HFFc6 (cell line): ENCODE data around the gene ZNF689. TPM values are rescaled to one million over a fixed set of nuclear protein-coding genes. Genes with fewer than 3 reads are reported as not detected.

ENCODE experiments used
- DNase-seq: peaks from one replicate; pipeline ENCODE4 v3.0.0-alpha.2; 2018
- H3K27ac Mint-ChIP-seq: 2 replicates; pipeline ENCODE4 v1.8.0; 2020; ENCODE audit warnings: mild to moderate bottlenecking, mixed read lengths
- H3K27me3 Mint-ChIP-seq: 2 replicates; pipeline ENCODE4 v1.8.0; 2021; ENCODE audit warnings: mild to moderate bottlenecking, moderate library complexity, mixed read lengths; ENCODE audit not compliant: insufficient read depth
- H3K36me3 Mint-ChIP-seq: 2 replicates; pipeline ENCODE4 v1.8.0; 2021; ENCODE audit warnings: low read depth, mixed read lengths
- H3K4me1 Mint-ChIP-seq: 2 replicates; pipeline ENCODE4 v1.8.0; 2020; ENCODE audit warnings: low read depth, mixed read lengths
- H3K4me3 Mint-ChIP-seq: 2 replicates; pipeline ENCODE4 v1.8.0; 2020; ENCODE audit warnings: mild to moderate bottlenecking, moderate library complexity, mixed read lengths
- H3K9me3 Mint-ChIP-seq: 2 replicates; pipeline ENCODE4 v1.8.0; 2020; ENCODE audit warnings: mild to moderate bottlenecking, mixed read lengths
- total RNA-seq, 6 experiments: library from RNA; stranded (reverse); fragmentation: NEBNext Ultra II Directional; extraction: Animal tissue kit (Norgen Biotek cat#: 25700); gene quantifications; 2 replicates in 1 of 6; 3 replicates in 5 of 6; pipeline ENCODE4 v1.2.3, GENCODE V29; 2021
- TF ChIP-seq, protein P1 (sequence below): fragments of 200-600 bp; sonication (generic); IDR thresholded peaks from 2 replicates; pipeline ENCODE4 v1.5.0; 2021; ENCODE audit warnings: antibody characterized with exemption, mild to moderate bottlenecking

ZNF689 gene
- total RNA-seq, 6 experiments from 2014 or later: 6.9 to 8.7 (median 7.5) TPM

DNA sequence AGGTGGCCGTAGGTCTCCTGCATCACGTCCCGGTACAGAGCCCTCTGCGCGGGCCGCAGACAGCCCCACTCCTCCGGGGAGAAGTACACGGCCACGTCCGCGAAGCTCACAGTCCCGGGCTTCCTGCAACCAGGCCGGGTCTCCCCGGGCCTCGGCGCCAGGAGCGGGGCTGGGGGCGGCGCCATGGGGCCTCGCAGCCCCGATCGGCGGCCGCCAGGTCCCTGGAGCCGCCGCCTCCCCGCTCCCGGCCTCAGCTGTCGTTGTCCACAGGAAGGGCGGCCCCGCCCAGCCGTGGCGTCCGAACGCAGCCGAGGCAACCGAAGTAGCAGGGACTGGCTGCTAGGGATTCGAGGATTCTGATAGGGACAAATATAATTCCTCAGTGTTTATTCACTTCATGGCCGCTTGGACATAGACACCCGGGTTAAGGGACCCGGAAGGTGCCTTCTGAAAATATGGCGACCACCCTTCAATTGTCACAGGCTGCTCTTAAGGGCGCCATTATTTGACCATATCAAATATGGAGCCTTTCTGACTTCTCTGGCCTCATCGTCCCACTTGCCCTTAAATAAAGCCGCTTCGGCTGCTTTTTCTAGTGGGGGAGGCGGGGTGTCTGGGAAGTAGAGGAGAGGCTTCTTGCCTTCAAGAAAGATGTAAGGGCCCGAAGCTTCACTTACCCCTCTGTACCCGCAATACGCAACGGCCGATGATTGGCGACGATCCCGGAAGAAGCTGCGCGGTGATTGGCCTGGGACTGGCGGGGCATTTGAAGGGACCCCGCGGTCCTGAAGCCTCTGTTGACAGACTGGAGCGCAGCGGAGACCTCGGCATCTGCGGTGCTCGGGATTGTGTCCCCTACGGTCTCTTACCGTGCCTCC, 38.5 kb downstream of the ZNF689 start, which contains the start of gene ZNF688:
TSS of gene ZNF688 (minus strand) at position 270 of the 878 bp plus-strand sequence. CDS start at position 185, 85 bp downstream.
- Mint-ChIP-seq H3K27ac (peak within 1 kb of the TSS; percentile 95), H3K4me1 (peaks cover 19% of the 10 kb centered on the region), H3K9me3 (no peaks in the 10 kb centered on the region), H3K4me3 (peak within 1 kb of the TSS; percentile 98), H3K27me3 (peaks cover 1% of the 10 kb centered on the region), H3K36me3 (no peaks in the 10 kb centered on the region)
- peak; percentile 97 for DNase-seq
- TF ChIP-seq, protein P1, sequence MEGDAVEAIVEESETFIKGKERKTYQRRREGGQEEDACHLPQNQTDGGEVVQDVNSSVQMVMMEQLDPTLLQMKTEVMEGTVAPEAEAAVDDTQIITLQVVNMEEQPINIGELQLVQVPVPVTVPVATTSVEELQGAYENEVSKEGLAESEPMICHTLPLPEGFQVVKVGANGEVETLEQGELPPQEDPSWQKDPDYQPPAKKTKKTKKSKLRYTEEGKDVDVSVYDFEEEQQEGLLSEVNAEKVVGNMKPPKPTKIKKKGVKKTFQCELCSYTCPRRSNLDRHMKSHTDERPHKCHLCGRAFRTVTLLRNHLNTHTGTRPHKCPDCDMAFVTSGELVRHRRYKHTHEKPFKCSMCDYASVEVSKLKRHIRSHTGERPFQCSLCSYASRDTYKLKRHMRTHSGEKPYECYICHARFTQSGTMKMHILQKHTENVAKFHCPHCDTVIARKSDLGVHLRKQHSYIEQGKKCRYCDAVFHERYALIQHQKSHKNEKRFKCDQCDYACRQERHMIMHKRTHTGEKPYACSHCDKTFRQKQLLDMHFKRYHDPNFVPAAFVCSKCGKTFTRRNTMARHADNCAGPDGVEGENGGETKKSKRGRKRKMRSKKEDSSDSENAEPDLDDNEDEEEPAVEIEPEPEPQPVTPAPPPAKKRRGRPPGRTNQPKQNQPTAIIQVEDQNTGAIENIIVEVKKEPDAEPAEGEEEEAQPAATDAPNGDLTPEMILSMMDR: no peak

DNA sequence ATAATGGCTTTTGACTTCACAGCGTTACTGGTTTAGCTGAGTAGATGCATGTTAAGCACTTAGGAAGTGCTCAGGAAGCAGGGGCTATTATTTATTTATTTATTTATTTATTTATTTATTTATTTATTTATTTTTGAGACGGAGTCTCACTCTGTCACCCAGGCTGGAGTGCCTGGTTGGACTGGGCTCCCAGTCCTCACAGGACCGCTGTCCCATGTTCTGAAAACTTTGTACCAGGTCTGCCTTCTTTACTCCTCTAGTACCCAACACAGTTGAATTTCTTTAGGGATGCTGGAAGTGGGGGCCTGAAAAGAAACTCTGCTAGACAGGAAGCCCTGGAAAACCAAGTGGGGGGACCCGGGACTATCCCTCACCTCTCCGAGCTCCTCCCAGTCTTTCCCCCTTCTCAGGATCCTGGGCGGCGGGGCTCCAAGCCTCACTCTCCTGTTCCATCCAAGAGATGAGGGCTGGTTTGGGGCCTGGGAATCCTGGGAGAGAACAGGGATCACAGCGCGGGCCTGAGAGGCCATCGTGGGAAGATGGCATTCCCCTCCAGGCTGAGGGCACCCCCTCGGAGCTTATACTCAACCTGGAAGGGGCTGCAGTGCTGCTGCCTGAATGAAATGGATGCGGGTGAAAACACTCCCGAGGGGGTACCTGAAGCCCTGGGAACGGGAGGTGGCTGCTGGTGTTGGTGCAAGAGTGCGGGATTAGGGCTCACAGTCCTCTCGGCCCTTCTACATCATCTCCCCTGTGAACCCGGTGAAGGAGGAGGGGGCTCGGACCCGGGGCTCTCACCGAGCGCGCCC, 39.3 kb downstream of the ZNF689 start:
- peak overlapping the region; percentile 95 for H3K27ac Mint-ChIP-seq
- TF ChIP-seq, protein P1: no peak
- no peaks in the 10 kb centered on the region for H3K9me3 Mint-ChIP-seq
- peaks cover 1% of the 10 kb centered on the region for H3K27me3 Mint-ChIP-seq
- H3K4me1 Mint-ChIP-seq: peaks cover 19% of the 10 kb centered on the region
- H3K4me3 Mint-ChIP-seq: peak overlapping the region; percentile 92
- no peaks in the 10 kb centered on the region for H3K36me3 Mint-ChIP-seq
- DNase-seq: peak; percentile 29

DNA sequence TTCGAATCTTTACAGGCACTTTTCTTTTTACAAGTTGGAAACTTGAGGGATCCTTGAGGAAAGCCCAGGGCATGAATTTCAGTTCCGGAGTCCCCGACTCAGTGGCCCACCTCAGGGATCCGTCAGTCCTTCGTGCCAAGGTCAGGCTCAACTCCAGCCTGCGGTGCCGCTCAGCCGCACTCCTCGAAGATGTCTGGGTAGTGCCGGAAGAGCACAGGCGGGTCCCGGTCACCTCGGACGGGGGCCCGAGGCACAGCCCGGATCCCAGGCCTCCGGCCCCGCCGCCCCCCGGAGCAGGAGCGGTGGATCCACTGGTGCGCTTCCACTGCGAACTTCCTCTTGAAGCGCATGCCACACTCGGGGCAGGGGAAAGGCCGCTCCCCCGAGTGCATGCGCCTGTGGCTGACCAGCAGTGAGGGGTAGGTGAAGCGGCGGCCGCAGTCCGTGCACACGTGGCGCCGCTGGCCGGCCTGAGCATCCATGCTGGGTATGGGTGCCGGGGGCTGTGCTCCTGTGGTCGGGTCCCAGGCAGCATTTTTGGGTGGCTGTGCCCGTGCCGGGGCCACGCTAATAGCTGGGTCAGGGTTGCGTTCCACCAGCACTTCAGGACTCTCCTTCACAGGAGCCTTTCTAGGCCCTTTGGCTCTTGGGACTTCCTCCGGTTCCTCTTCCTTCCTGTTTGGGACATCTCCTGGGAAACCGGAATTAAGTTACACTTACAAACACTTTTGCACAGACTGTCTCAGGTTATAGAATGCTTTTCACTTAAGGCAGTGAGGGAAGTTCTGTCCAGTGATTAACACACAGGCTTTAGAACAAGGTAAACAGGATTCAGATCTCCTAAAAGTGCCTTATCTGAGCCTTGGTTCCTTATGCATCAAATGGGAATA, 40.2 kb downstream of the ZNF689 start:
- peaks cover 3% of the 10 kb centered on the region for H3K27me3 Mint-ChIP-seq

DNA sequence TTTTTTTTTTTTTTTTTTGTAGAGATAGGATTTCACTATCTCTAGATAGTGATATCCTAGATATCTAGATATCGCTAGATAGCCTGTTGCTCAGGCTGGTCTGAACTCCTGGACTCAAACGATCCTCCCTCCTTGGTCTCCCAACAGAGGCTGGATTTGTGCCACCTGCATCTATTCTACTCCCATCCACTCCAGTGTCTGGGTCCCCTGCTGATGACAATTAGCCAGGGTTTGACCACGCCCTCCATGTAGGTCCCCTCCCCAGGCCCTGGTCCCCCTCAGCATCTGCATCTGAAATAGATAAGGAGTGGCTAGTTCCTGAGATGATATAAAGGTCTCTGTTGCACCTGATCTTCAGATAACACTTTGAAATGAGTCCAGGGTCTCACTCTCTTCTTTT, 40.9 kb downstream of the ZNF689 start:
- Mint-ChIP-seq H3K4me1 (peaks cover 19% of the 10 kb centered on the region), H3K4me3 (no peak overlapping the region), H3K36me3 (no peaks in the 10 kb centered on the region), H3K27ac (no peak overlapping the region), H3K27me3 (peaks cover 4% of the 10 kb centered on the region), H3K9me3 (no peaks in the 10 kb centered on the region)
- DNase-seq: no peak
- TF ChIP-seq, protein P1: no peak

More for the DNA sequence above, 40.2 kb downstream of the ZNF689 start:
- no peak for DNase-seq
- no peaks in the 10 kb centered on the region for H3K9me3 Mint-ChIP-seq
- TF ChIP-seq, protein P1: no peak
- H3K36me3 Mint-ChIP-seq: no peaks in the 10 kb centered on the region
- peaks cover 19% of the 10 kb centered on the region for H3K4me1 Mint-ChIP-seq
- no peak overlapping the region for H3K4me3 Mint-ChIP-seq
- H3K27ac Mint-ChIP-seq: no peak overlapping the region
